Left lung (tissue), 10 donors: Measurements from ENCODE around the gene MEIS1. TPM values are rescaled to one million over a fixed set of nuclear protein-coding genes. Genes with fewer than 3 reads are reported as not detected.
"Not testable (repeated sequence)": the region's sequence is repeated elsewhere in the genome, so short reads cannot be mapped to it uniquely, and the experiment has no call there.

ENCODE experiments used
- ATAC-seq: fragments of 200-7000 bp; cut with Tn5 transposase; one replicate; pipeline ENCODE4 v1.9.1; 2020; ENCODE audit warnings: moderate library complexity
- DNase-seq, 4 donors: peaks; one replicate each; pipeline ENCODE4 v3.0.0-alpha.2; 2013 to 2020
- H3K27ac ChIP-seq, 2 donors: fragments of 200-600 bp; sonication (generic) in 1 of 2; one replicate each; pipeline versions ENCODE4 v1.5.0 to v1.8.0; 2020 to 2021
- H3K27me3 ChIP-seq, 2 donors: fragments of 200-600 bp; sonication (generic) in 1 of 2; one replicate each; pipeline versions ENCODE4 v1.5.0 to v1.8.0; 2020 to 2021
- H3K36me3 ChIP-seq, 2 donors: fragments of 200-600 bp; sonication (generic) in 1 of 2; one replicate each; pipeline versions ENCODE4 v1.5.0 to v1.8.0; 2020 to 2021
- H3K4me1 ChIP-seq, 2 donors: fragments of 200-600 bp; one replicate each; pipeline ENCODE4 v1.8.0; 2021
- H3K4me3 ChIP-seq, 2 donors: fragments of 200-600 bp; sonication (generic) in 1 of 2; one replicate each; pipeline versions ENCODE4 v1.5.0 to v1.8.0; 2020 to 2021; ENCODE audit warnings: mild to moderate bottlenecking in 1 of 2
- H3K9me3 ChIP-seq, 2 donors: fragments of 200-600 bp; sonication (generic) in 1 of 2; one replicate each; pipeline versions ENCODE4 v1.5.0 to v1.8.0; 2020 to 2021
- CTCF ChIP-seq, 2 donors: fragments of 200-600 bp; sonication (generic) in 1 of 2; IDR thresholded peaks; one replicate each; pipeline versions ENCODE4 v1.5.0 to v1.8.0; 2021; ENCODE audit warnings: antibody characterized with exemption in 2 of 2
- intact Hi-C, 2 donors: fragments of 100-400 bp; cut with DNase I; formaldehyde crosslinking; loops; one replicate each; pipeline versions ENCODE4 v1.11.2 to v1.14.2; 2022
- polyA plus RNA-seq, 6 donors: library from polyadenylated mRNA; unstranded; fragments of 120-200 nt; gene quantifications; one replicate each; pipeline ENCODE4 v1.2.1, GENCODE V29; 2013; ENCODE audit not compliant: insufficient read length in 6 of 6
- total RNA-seq, 2 donors: library from RNA; stranded (reverse); fragmentation: NEBNext Ultra II Directional; extraction: Animal tissue kit (Norgen Biotek cat#: 25700); gene quantifications; one replicate each; pipeline ENCODE4 v1.2.1, GENCODE V29; 2021
- donor health status: DM: no; HTN: yes; CAD: no.
- donor health status: DM: no; HTN: no; CAD: no.

MEIS1 gene
- total and polyA plus RNA-seq, 8 donors: 54.3 to 193 (median 163) TPM

- intact Hi-C loops: no loop called here
- no peaks in the 10 kb centered on the region for H3K27me3 ChIP-seq
- H3K27ac ChIP-seq: no peak overlapping the region
- DNase-seq (no peak), ATAC-seq (no peak)
- no peak overlapping the region for H3K4me3 ChIP-seq
- peaks cover 0 to 2% of the 10 kb centered on the region in 2 donors for H3K9me3 ChIP-seq
- no peaks in the 10 kb centered on the region for H3K4me1 ChIP-seq
- TF ChIP-seq CTCF (IDR thresholded peaks at IDR 0.05): no peak
- no peaks in the 10 kb centered on the region for H3K36me3 ChIP-seq
Observed at GRCh38 chr2:66390152-66390551, 44.8 kb upstream of the MEIS1 start.

- intact Hi-C loops: no loop called here
- DNase-seq (no peak), ATAC-seq (no peak)
- no peak for TF ChIP-seq CTCF (IDR thresholded peaks at IDR 0.05)
- Histone ChIP-seq H3K36me3 (no peaks in the 10 kb centered on the region), H3K9me3 (peaks cover 0 to 2% of the 10 kb centered on the region in 2 donors), H3K4me1 (no peaks in the 10 kb centered on the region), H3K27ac (no peak overlapping the region), H3K4me3 (no peak overlapping the region), H3K27me3 (no peaks in the 10 kb centered on the region)
Observed at GRCh38 chr2:66390811-66391210, 44.1 kb upstream of the MEIS1 start.

- H3K4me3 ChIP-seq, H3K9me3 ChIP-seq, intact Hi-C loops, H3K36me3 ChIP-seq, H3K27me3 ChIP-seq, H3K27ac ChIP-seq, DNase-seq, H3K4me1 ChIP-seq, ATAC-seq: not testable (repeated sequence)
Observed at GRCh38 chr2:66391240-66391639, 43.7 kb upstream of the MEIS1 start.

GRCh38 chr2:66405473-66405872 lies 29.5 kb upstream of the MEIS1 start:
- DNase-seq (no peak), ATAC-seq (no peak)
- H3K27ac ChIP-seq: no peak overlapping the region
- no peak overlapping the region for H3K4me3 ChIP-seq
- no peaks in the 10 kb centered on the region for H3K4me1 ChIP-seq
- peaks cover 0 to 7% of the 10 kb centered on the region in 2 donors for H3K9me3 ChIP-seq
- H3K27me3 ChIP-seq: no peaks in the 10 kb centered on the region
- intact Hi-C loops: no loop called here
- no peak for TF ChIP-seq CTCF (IDR thresholded peaks at IDR 0.05)
- no peaks in the 10 kb centered on the region for H3K36me3 ChIP-seq

- ATAC-seq (no peak), DNase-seq (no peak)
- Histone ChIP-seq H3K36me3 (no peaks in the 10 kb centered on the region), H3K27ac (no peak overlapping the region), H3K27me3 (no peaks in the 10 kb centered on the region), H3K9me3 (no peaks in the 10 kb centered on the region), H3K4me1 (no peaks in the 10 kb centered on the region), H3K4me3 (no peak overlapping the region)
- intact Hi-C loops: no loop called here
- TF ChIP-seq CTCF (IDR thresholded peaks at IDR 0.05): no peak
Observed at GRCh38 chr2:66408905-66409304, 26.0 kb upstream of the MEIS1 start.

GRCh38 chr2:66412874-66413273 lies 22.1 kb upstream of the MEIS1 start:
- H3K36me3 ChIP-seq: no peaks in the 10 kb centered on the region
- no peak overlapping the region for H3K4me3 ChIP-seq
- no peaks in the 10 kb centered on the region for H3K27me3 ChIP-seq
- no peak for TF ChIP-seq CTCF (IDR thresholded peaks at IDR 0.05)
- intact Hi-C loops: no loop called here
- DNase-seq: no peak
- H3K9me3 ChIP-seq: no peaks in the 10 kb centered on the region
- no peak for ATAC-seq
- H3K27ac ChIP-seq: no peak overlapping the region
- H3K4me1 ChIP-seq: no peaks in the 10 kb centered on the region
